Right lobe of liver (tissue), 6 donors: ENCODE measurements around the gene DTD2. TPM values are rescaled to one million over a fixed set of nuclear protein-coding genes. Genes with fewer than 3 reads are reported as not detected.

Experiments
- ATAC-seq, 4 donors: fragments of 200-7000 bp; cut with Tn5 transposase; one replicate each; pipeline ENCODE4 v1.9.1; 2020; ENCODE audit warnings: mild to moderate bottlenecking in 4 of 4, moderate library complexity in 4 of 4
- DNase-seq, 3 donors: peaks; one replicate each; pipeline ENCODE4 v3.0.0-alpha.2; 2020
- H3K27ac ChIP-seq, 3 donors: fragments of 200-600 bp; one replicate each; pipeline ENCODE4 v1.8.0; 2022
- H3K27me3 ChIP-seq, 2 donors: fragments of 200-600 bp; one replicate each; pipeline ENCODE4 v1.8.0; 2022
- H3K36me3 ChIP-seq, 4 donors: fragments of 200-600 bp; sonication (generic) in 1 of 4; one replicate each; pipeline versions ENCODE4 v1.5.1 to v1.8.0; 2017 to 2022; ENCODE audit warnings: control low read depth in 1 of 4
- H3K4me1 ChIP-seq, 4 donors: fragments of 200-600 bp; sonication (generic) in 1 of 4; one replicate each; pipeline versions ENCODE4 v1.5.1 to v1.8.0; 2017 to 2022; ENCODE audit warnings: control low read depth in 1 of 4
- H3K4me3 ChIP-seq, 3 donors: fragments of 200-600 bp; one replicate each; pipeline ENCODE4 v1.8.0; 2022
- H3K9me3 ChIP-seq, 4 donors: fragments of 200-600 bp; sonication (generic) in 1 of 4; one replicate each; pipeline versions ENCODE4 v1.5.1 to v1.8.0; 2017 to 2022; ENCODE audit warnings: control low read depth in 1 of 4
- POLR2A ChIP-seq: fragments of 450-650 bp; IDR thresholded peaks from one replicate; pipeline ENCODE4 v1.6.1; 2017; ENCODE audit warnings: antibody characterized with exemption, mild to moderate bottlenecking
- WGBS: methylation state at CpG from one replicate; pipeline ENCODE4 v1.1.6; 2018; ENCODE audit warnings: low coverage, low lambda C conversion rate; ENCODE audit not compliant: insufficient coverage; ENCODE audit errors: missing lambda C conversion rate; 5-methylcytosine and 5-hydroxymethylcytosine counted together
- intact Hi-C, 2 donors: fragments of 100-400 bp; cut with DNase I; formaldehyde crosslinking; loops; one replicate each; pipeline versions ENCODE4 v1.11.2 to v1.14.1; 2022
- total RNA-seq, 6 experiments: library from RNA; depleted of rRNA in 2 of 6; stranded (reverse); fragments of >200 nt in 2 of 6; fragmentation: NEBNext Ultra II Directional in 3 of 6; extraction: Animal tissue kit (Norgen Biotek cat#: 25700) in 3 of 6; gene quantifications; one replicate each; pipeline versions ENCODE4 v1.1.0 to v1.2.4, GENCODE V29; 2016 to 2023
- TF ChIP-seq, protein P1 (sequence below), 4 donors: fragments of 200-600 bp in 3 of 4; fragments of 450-650 bp in 1 of 4; IDR thresholded peaks; one replicate each; pipeline versions ENCODE4 v1.5.1 to v1.8.0; 2016 to 2022; ENCODE audit warnings: antibody characterized with exemption in 4 of 4, mild to moderate bottlenecking in 2 of 4
- donor health status: DM: no; HTN: yes; CAD: no.
- donor health status: DM: no; HTN: no; CAD: no.
- donor health status: DM: no; HTN: no; CAD: no.
- donor health status: DM: no; HTN: yes; CAD: no.
- donor health status: DM: no; HTN: yes; CAD: no.

Gene DTD2
- total RNA-seq, 6 experiments from 2014 or later, result 8.1 to 20.0 (median 11.8) TPM

GRCh38 chr14:31414190-31414833 is 43.0 kb downstream of the DTD2 start:
- H3K27me3 ChIP-seq, result no peaks in the 10 kb centered on the region
- H3K4me1 ChIP-seq, result peaks cover 0 to 12% (median 2%) of the 10 kb centered on the region in 4 donors
- ATAC-seq, result no peak

DNA sequence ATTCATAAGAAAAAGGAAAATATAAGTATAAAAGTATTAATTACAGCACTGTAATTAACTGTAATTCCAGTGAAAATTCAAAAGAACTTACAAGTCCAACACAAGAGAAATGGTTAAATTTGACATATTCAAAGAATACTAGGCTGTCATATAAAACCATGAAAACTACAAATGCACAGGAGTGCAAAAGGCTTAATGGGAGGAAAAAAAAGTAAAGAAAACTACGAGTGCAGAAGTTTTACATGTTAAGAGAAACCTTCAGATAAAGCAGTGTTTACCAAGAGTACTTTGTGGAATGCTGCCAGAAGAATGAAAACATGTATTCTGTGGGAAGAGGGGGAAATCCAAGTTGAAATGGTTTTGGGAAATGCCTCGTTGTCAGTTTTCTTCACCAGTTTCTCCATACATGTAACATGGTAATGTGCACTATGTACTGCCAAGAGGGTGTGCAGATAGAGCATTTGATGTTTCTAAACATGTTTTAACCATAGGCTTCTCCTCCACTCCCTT is 46.0 kb downstream of the DTD2 start:
- no peak for ATAC-seq
- H3K27me3 ChIP-seq, result no peaks in the 10 kb centered on the region
- H3K36me3 ChIP-seq, result no peaks in the 10 kb centered on the region
- intact Hi-C loops, result no loop called here
- 21% methylated on average over 2 of the region's 2 CpGs for WGBS
- H3K27ac ChIP-seq, result no peak overlapping the region
- no peaks in the 10 kb centered on the region for H3K9me3 ChIP-seq
- no peak for TF ChIP-seq POLR2A
- TF ChIP-seq, protein P1, sequence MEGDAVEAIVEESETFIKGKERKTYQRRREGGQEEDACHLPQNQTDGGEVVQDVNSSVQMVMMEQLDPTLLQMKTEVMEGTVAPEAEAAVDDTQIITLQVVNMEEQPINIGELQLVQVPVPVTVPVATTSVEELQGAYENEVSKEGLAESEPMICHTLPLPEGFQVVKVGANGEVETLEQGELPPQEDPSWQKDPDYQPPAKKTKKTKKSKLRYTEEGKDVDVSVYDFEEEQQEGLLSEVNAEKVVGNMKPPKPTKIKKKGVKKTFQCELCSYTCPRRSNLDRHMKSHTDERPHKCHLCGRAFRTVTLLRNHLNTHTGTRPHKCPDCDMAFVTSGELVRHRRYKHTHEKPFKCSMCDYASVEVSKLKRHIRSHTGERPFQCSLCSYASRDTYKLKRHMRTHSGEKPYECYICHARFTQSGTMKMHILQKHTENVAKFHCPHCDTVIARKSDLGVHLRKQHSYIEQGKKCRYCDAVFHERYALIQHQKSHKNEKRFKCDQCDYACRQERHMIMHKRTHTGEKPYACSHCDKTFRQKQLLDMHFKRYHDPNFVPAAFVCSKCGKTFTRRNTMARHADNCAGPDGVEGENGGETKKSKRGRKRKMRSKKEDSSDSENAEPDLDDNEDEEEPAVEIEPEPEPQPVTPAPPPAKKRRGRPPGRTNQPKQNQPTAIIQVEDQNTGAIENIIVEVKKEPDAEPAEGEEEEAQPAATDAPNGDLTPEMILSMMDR (IDR thresholded peaks at IDR 0.05), result no peak
- DNase-seq, result no peak
- no peaks in the 10 kb centered on the region for H3K4me1 ChIP-seq
- no peak overlapping the region for H3K4me3 ChIP-seq

More at GRCh38 chr14:31414190-31414833, 43.0 kb downstream of the DTD2 start:
- 41% methylated on average over 1 of the region's 1 CpG for WGBS
- no peaks in the 10 kb centered on the region for H3K9me3 ChIP-seq
- H3K27ac ChIP-seq, result no peak overlapping the region
- H3K4me3 ChIP-seq, result no peak overlapping the region
- TF ChIP-seq, protein P1 (IDR thresholded peaks at IDR 0.05), result no peak
- no peak for TF ChIP-seq POLR2A
- no peaks in the 10 kb centered on the region for H3K36me3 ChIP-seq
- intact Hi-C loops, result no loop called here
- no peak for DNase-seq

- Histone ChIP-seq H3K27ac (no peak overlapping the region), H3K4me1 (no peaks in the 10 kb centered on the region), H3K4me3 (no peak overlapping the region), H3K9me3 (no peaks in the 10 kb centered on the region), H3K27me3 (no peaks in the 10 kb centered on the region), H3K36me3 (no peaks in the 10 kb centered on the region)
- ATAC-seq (peak in 1 of 4 donors; percentile 33), DNase-seq (no peak)
- TF ChIP-seq POLR2A, result no peak
- TF ChIP-seq, protein P1 (IDR thresholded peaks at IDR 0.05), result no peak
- intact Hi-C loops, result no loop called here
- WGBS, result 54% methylated on average over 3 of the region's 3 CpGs
These were observed 47.2 kb downstream of the DTD2 start for GRCh38 chr14:31410048-31410650.

DNA sequence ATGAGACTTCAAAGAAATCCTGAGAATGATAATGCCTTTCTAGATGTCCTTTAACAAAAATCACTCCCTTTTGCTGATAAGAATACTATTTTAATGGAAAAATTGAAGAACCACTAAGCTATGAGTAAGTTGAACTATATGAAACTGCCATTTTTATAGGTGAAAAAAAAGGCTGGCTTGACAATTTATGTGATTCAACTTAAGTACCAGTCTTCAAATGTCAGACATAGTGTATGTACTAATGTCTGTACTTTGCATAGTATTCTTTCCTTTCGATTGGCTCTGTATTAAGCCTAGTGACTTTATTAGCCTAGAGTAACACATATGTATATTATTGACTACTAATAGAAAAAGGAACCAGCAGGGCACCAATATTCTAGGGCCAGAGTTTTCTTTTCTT is 48.9 kb downstream of the DTD2 start:
- intact Hi-C loops, result no loop called here
- TF ChIP-seq, protein P1 (IDR thresholded peaks at IDR 0.05), result no peak
- TF ChIP-seq POLR2A, result no peak

More for the DNA sequence above, 48.9 kb downstream of the DTD2 start:
- ATAC-seq (no peak), DNase-seq (no peak)
- Histone ChIP-seq H3K27ac (no peak overlapping the region), H3K4me1 (no peaks in the 10 kb centered on the region), H3K36me3 (no peaks in the 10 kb centered on the region), H3K4me3 (no peak overlapping the region), H3K9me3 (no peaks in the 10 kb centered on the region), H3K27me3 (no peaks in the 10 kb centered on the region)
- WGBS, result 100% methylated on average over 1 of the region's 1 CpG
